Measurements from ENCODE around the gene TRIP10.
"Not testable (repeated sequence)": the region's sequence is repeated elsewhere in the genome, so short reads cannot be mapped to it uniquely, and the experiment has no call there.

The TRIP10 gene

GRCh38 chr19:6769006-6769619 is 29.6 kb downstream of the TRIP10 start:
- DNase-seq, result no peak

- not testable (repeated sequence) for DNase-seq
Observed at GRCh38 chr19:6771648-6772027, 32.2 kb downstream of the TRIP10 start.

- peak in 8 of 14 donors; percentile 14 to 52 (median 32) for DNase-seq
Observed at GRCh38 chr19:6772028-6772865, 32.8 kb downstream of the TRIP10 start, which contains the start of gene VAV1. Gene VAV1 (plus strand): TSS chr19:6772708. CDS start chr19:6772808, 100 bp downstream.

GRCh38 chr19:6772866-6773322 is 33.4 kb downstream of the TRIP10 start:
- DNase-seq, result peak in 1 of 14 donors; percentile 25

- DNase-seq, result peak in 6 of 14 donors; percentile 2 to 50 (median 25)
Observed at GRCh38 chr19:6773323-6773931, 33.9 kb downstream of the TRIP10 start.

GRCh38 chr19:6774821-6775707 is 35.6 kb downstream of the TRIP10 start:
- no peak for DNase-seq

- not testable (repeated sequence) for DNase-seq
Observed at GRCh38 chr19:6776045-6776444, 36.6 kb downstream of the TRIP10 start.

GRCh38 chr19:6776999-6777398 is 37.5 kb downstream of the TRIP10 start:
- no peak for DNase-seq

- no peak for DNase-seq
Observed at GRCh38 chr19:6777434-6777833, 38.0 kb downstream of the TRIP10 start.

GRCh38 chr19:6778386-6778785 is 38.9 kb downstream of the TRIP10 start:
- DNase-seq, result no peak

- DNase-seq, result no peak
Observed at GRCh38 chr19:6779206-6779605, 39.7 kb downstream of the TRIP10 start.

GRCh38 chr19:6787393-6787792 is 47.9 kb downstream of the TRIP10 start:
- DNase-seq, result no peak

- DNase-seq, result no peak
Observed at GRCh38 chr19:6788896-6789295, 49.4 kb downstream of the TRIP10 start.

- no peak for DNase-seq
Observed at GRCh38 chr19:6790194-6791128, 51.0 kb downstream of the TRIP10 start.

- no peak for DNase-seq
Observed at GRCh38 chr19:6791237-6791636, 51.8 kb downstream of the TRIP10 start.

GRCh38 chr19:6793411-6793810 is 53.9 kb downstream of the TRIP10 start:
- no peak for DNase-seq

- no peak for DNase-seq
Observed at GRCh38 chr19:6793973-6794372, 54.5 kb downstream of the TRIP10 start.

GRCh38 chr19:6794686-6795431 is 55.4 kb downstream of the TRIP10 start:
- DNase-seq, result no peak

GRCh38 chr19:6796278-6796677 is 56.8 kb downstream of the TRIP10 start:
- DNase-seq, result no peak

GRCh38 chr19:6797646-6798045 is 58.2 kb downstream of the TRIP10 start:
- no peak for DNase-seq

Data from C1 segment of cervical spinal cord (tissue), 14 donors.